ENCODE data around the gene AFDN.

- TF ChIP-seq CTCF (IDR thresholded peaks at IDR 0.05) = no peak
- no peak for TF ChIP-seq POLR2A (IDR thresholded peaks at IDR 0.05)
- TF ChIP-seq POLR2AphosphoS5 (IDR thresholded peaks at IDR 0.05; ENCODE audit: insufficient read depth in 1 of 2, low read depth in 1 of 2) = no peak
These were observed 173.7 kb downstream of the AFDN start for GRCh38 chr6:168000198-168001028.

All from vagina (tissue), 2 donors.